ENCODE measurements around the gene PREB.

PREB gene

GRCh38 chr2:27081984-27082772, 52.3 kb downstream of the PREB start:
- TF ChIP-seq CTCF (IDR thresholded peaks at IDR 0.05; ENCODE audit: low read depth, low read length), result no peak
- DNase-seq (ENCODE audit: extremely low read depth, low read depth), result no peak
